Inflammatory macrophage treated with lipopolysaccharide for 1 hour (primary cell): ENCODE data around the gene HDAC5.
"Not testable (repeated sequence)": the region's sequence is repeated elsewhere in the genome, so short reads cannot be mapped to it uniquely, and the experiment has no call there.

Source experiments
- DNase-seq, 2 donors: peaks; one replicate each; pipeline ENCODE4 v3.0.0-alpha.2; 2020 to 2022

The HDAC5 gene

GRCh38 chr17:44132275-44132821 lies 8.9 kb upstream of the HDAC5 start:
- no peak for DNase-seq

GRCh38 chr17:44131372-44131771 lies 7.9 kb upstream of the HDAC5 start:
- not testable (repeated sequence) for DNase-seq

- DNase-seq = no peak
These were observed 7.4 kb upstream of the HDAC5 start for GRCh38 chr17:44130693-44131349.

GRCh38 chr17:44128383-44128782 lies 4.9 kb upstream of the HDAC5 start:
- DNase-seq = no peak

GRCh38 chr17:44124118-44124438 lies 637 bp upstream of the HDAC5 start:
- DNase-seq = no peak

DNA sequence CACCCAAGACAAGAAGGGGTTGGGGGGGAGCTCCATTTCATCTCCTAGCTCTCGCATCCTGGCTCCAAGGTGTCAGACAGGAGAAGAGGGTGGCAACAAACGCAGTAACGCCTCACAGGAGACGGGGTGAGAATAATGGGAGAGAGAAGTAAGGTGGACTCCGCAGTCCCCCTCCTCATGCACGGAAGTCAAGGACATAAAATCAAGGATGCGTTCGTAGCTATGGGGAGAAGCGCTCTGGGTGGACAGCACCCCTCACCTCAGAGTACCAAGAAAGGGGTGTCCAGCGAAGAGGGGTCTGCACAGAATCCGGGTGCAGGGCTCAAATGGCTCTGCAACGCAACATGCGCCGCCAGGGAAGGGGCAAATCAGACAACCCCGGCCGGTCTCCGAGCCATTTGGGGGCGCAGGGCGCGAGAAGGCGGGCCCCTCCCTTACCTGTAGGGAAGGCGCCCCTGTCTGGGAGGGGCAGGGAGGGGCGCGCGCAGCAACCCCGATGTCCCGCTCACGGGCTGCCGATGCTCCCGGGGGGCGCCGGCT lies 555 bp downstream of the HDAC5 start:
- DNase-seq = no peak

DNA sequence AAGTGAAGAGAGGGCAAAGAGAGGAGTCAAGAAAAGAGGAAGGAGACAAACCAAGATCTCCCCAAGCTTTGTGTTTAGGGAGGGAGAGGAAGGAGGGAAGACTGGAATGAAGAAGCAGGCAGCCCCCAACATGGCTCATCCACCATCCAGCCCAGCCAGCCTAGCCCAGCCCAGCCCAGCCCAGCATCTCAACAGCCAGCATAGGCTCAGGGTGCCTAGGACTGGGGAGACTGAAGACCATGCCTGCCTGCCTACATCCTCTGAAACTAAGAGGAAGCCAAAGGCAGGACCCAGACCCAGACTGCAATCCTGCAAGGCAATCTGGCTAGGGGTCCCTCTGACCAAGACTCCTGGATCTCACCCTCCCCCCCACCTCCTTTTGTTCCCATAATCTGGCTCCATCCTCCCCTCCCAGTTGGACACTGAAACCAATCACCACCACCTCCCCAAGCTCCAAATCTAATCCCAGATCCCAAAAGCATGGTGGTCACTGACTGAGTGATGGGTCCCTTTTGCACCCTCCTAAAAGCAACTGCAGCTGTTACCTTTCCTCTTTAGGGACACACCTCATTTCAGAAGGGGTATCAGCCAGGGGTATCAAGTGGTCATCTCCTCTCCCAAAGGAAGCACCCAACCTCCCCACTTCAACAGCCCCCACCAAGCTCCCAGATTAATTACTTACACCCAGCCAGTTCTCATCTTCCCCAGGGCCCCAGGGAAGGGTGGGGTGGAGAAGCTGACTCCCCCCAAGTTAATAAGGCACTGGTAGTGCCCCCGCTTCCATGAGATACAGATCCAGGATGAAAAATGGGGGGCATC lies 1.2 kb downstream of the HDAC5 start:
- no peak for DNase-seq

GRCh38 chr17:44120851-44121605 lies 2.4 kb downstream of the HDAC5 start:
- DNase-seq = no peak

- DNase-seq = not testable (repeated sequence)
These were observed 3.2 kb downstream of the HDAC5 start for GRCh38 chr17:44120281-44120680.

GRCh38 chr17:44119798-44120197 lies 3.6 kb downstream of the HDAC5 start:
- no peak for DNase-seq

DNA sequence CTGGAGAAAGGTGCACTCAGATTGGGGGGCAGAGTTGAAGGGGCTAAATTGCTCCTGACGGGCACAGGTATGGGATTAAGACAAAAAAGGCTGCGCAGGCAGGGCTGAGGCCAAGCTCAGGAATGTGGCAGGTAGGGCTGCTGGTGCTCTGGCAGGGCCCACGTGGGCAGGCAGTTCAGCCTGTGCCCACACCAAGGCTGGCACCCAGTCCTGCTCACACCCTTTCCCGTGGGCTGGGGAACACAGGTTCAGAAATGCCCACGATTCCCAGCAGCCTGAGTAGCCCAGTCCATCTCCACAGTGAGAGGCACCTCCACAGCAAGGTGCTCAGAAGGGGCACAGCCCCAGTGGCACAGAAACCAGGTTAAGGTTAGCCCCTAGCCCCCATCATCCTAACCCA lies 4.4 kb downstream of the HDAC5 start:
- no peak for DNase-seq

DNA sequence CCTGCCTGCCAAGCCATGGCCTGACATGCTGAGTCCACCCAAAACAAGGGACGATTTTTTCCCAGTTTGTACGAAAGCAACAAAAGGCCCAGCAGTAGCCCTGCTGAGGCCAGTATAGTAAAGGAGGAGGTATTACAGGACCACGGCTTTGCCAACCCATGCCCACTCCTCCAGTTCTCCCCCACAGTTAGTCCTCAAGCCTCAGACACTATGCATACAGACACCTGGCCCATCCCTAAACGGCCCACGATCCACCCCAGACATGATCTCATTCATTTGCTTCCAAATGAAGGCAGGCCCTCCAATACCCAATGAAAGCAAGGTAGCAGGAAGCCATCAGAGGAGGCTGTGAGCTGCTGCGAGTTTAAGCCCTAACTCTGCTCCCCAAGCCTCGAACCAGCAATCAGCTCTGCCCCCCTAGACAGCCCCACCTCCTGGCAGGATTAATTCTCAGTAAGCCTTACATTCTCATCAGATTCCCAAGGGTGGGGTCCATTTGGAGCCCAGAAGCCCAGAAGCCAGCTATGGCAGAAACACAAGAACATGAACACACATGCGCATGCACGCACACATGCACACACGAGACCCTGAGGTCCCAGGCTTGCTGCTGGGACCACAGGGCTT lies 4.9 kb downstream of the HDAC5 start:
- DNase-seq = no peak

GRCh38 chr17:44117351-44117750 lies 6.1 kb downstream of the HDAC5 start:
- no peak for DNase-seq

GRCh38 chr17:44115585-44116415 lies 7.6 kb downstream of the HDAC5 start:
- peak in 1 of 2 donors; percentile 56 for DNase-seq

GRCh38 chr17:44113868-44114840 lies 9.3 kb downstream of the HDAC5 start:
- DNase-seq = no peak

DNA sequence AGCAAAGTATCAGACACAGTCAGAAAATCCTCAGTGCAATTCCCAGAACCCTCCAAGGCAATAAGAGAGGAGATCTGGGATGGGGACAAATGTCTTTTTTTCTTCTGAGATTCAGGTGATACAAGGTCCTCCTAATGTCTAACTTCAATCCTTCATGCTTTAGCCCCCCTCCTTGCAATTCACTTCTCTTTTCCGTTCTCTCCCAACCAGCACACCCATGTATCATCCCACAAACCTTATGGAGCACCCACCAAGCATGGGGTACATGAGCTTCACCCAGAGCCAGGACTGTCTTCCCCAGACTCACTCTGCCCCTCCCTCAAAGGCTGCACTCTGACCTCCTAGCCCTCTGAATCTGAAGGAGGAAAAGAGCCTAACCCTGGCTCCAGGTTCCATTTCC lies 10.1 kb downstream of the HDAC5 start:
- no peak for DNase-seq

DNA sequence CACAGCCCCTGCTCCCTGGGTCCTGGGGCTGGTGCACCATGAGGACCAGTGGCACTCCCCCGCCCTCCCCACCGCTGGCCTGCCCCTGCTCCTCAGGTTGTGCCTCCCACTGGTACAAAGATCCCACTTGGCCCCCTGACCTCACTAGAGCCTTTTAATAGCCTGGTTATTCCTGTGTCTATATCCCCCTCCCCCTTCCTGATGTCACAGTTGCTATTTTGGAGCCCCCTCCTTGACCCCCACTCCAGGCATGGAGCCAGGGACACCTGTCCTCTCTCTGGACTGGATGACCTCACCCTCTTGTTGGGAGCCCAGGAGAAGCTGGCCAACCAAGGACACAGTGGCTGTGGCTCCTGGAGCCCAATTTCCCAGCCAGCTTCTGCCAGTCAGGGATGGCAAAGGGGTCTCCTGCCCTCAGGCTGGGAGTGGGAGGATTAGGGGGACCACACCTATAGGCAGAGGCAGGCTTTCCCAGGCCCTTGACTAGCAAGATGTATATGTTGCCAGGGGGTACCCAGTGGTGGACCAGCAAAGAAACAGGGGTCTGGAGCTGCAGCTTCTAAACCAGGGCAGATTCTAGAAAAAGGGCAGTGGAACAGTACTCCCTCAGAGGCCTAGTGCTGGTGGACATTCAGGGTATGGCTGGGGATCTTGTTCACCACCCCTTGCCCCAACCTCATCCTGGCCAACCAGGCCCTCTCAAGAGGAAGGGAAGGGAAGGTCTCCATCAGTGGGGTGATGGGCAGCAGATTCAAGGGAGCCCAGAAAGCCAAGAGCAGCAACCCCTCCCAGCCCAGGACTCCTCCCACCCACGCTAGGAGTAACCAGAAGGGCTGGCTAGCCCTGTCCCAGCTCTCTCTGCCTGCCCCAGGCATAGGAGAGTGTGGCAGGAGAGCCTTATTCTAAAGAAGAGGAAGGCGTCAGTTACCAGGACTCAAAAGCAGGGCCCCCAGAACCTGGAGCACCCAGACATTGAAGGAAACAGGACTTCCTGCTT lies 10.9 kb downstream of the HDAC5 start:
- DNase-seq = no peak

- DNase-seq = no peak
These were observed 11.7 kb downstream of the HDAC5 start for GRCh38 chr17:44111777-44112176.
